HepG2 (cell line): ENCODE results near the gene CPED1. TPM values are rescaled to one million over a fixed set of nuclear protein-coding genes. Genes with fewer than 3 reads are reported as not detected.

Experiments
- ATAC-seq: fragments of 200-7000 bp; cut with Tn5 transposase; 3 replicates; pipeline ENCODE4 v1.9.1; 2020; ENCODE audit warnings: mild to moderate bottlenecking, moderate library complexity
- BruUV-seq: library from RNA; stranded (reverse); fragments of 400-500 nt; replicated peaks from 2 replicates; lab custom pipeline; 2021; lab: Mats Ljungman, UMichigan
- CTCF ChIA-PET: fragments of 300-600 bp; formaldehyde crosslinking; extraction: SDS; loops from one replicate; lab custom pipeline; 2021; ENCODE audit warnings: low total read pairs, inconsistent platforms, low intra/inter-chr PET ratio; lab: Yijun Ruan, JAX
- POLR2A ChIA-PET: fragments of 350-600 bp; sonication (Branson Sonifier 250); formaldehyde crosslinking; loops from one replicate; lab custom pipeline; 2020; ENCODE audit warnings: antibody characterized with exemption, inconsistent platforms; lab: Yijun Ruan, JAX
- DNase-seq: peaks from one replicate; pipeline ENCODE4 v3.0.0-alpha.2; 2015; ENCODE audit warnings: low spot score
- FAIRE-seq: peaks from 3 replicates; lab custom pipeline; 2011; peaks lifted over from hg19 to GRCh38; lab: Jason Lieb, UNC
- H2AFZ ChIP-seq: one replicate; pipeline ENCODE4 v1.6.1; 2011; ENCODE audit warnings: low read length, inconsistent platforms
- H3K27ac ChIP-seq: fragments of 300-600 bp; 3 replicates; pipeline ENCODE4 v1.8.0; 2011; ENCODE audit warnings: mixed run types, mild to moderate bottlenecking, mixed read lengths, low read length, inconsistent platforms; ENCODE audit not compliant: insufficient read depth; ENCODE audit errors: extremely low read length
- H3K27me3 ChIP-seq, 2 experiments: fragments of 200-600 bp in 1 of 2; 2 replicates in 1 of 2; 3 replicates in 1 of 2; pipeline versions ENCODE4 v1.6.0 to v1.8.0; 2011; ENCODE audit warnings: low read length in 2 of 2, mild to moderate bottlenecking in 2 of 2, moderate library complexity in 2 of 2, inconsistent platforms in 1 of 2; ENCODE audit not compliant: insufficient read depth in 2 of 2, control insufficient read depth in 1 of 2
- H3K36me3 ChIP-seq, 2 experiments: fragments of 200-600 bp in 1 of 2; replicated peaks in 1 of 2; 2 replicates in 1 of 2; 3 replicates in 1 of 2; pipeline versions ENCODE4 v1.5.1 to v1.8.0; 2011; ENCODE audit warnings: low read length in 2 of 2, inconsistent platforms in 1 of 2; ENCODE audit not compliant: insufficient read depth in 2 of 2, control insufficient read depth in 1 of 2
- H3K4me1 ChIP-seq: 2 replicates; pipeline ENCODE4 v1.5.1; 2012; ENCODE audit warnings: low read length, inconsistent platforms; ENCODE audit not compliant: insufficient read depth
- H3K4me2 ChIP-seq: 2 replicates; pipeline ENCODE4 v1.6.0; 2011; ENCODE audit warnings: low read depth, low read length, inconsistent platforms
- H3K4me3 ChIP-seq, 3 experiments: fragments of 200-600 bp in 1 of 3; sonication (generic), shearing (Covaris generic) in 1 of 3; replicated peaks in 1 of 3; 2 replicates each; pipeline ENCODE4 v1.5.1; 2011 to 2016; ENCODE audit warnings: low read length in 3 of 3, inconsistent platforms in 2 of 3, low read depth in 2 of 3, mild to moderate bottlenecking in 2 of 3, control low read depth in 1 of 3, mixed read lengths in 1 of 3; ENCODE audit not compliant: insufficient read depth in 1 of 3
- H3K79me2 ChIP-seq: one replicate; pipeline ENCODE4 v1.6.1; 2011; ENCODE audit warnings: low read length, inconsistent platforms; ENCODE audit not compliant: insufficient read depth
- H3K9ac ChIP-seq: 2 replicates; pipeline ENCODE4 v1.6.0; 2011; ENCODE audit warnings: mild to moderate bottlenecking, low read depth, low read length, inconsistent platforms; ENCODE audit not compliant: insufficient read depth
- H3K9me3 ChIP-seq: 2 replicates; pipeline ENCODE4 v1.5.1; 2012; ENCODE audit warnings: mild to moderate bottlenecking, low read length
- H4K20me1 ChIP-seq: 2 replicates; pipeline ENCODE4 v1.6.0; 2011; ENCODE audit warnings: inconsistent platforms, mild to moderate bottlenecking, low read length, moderate library complexity; ENCODE audit not compliant: insufficient read depth
- CHCHD3 ChIP-seq: sonication (generic); formaldehyde crosslinking; IDR thresholded peaks from 2 replicates; pipeline ENCODE4 v1.8.0; 2022; ENCODE audit warnings: mild to moderate bottlenecking, missing genetic modification reagents, moderate library complexity
- EP300 ChIP-seq, 3 experiments: sonication (generic) in 1 of 3; formaldehyde crosslinking in 1 of 3; IDR thresholded peaks; 2 replicates each; pipeline versions ENCODE4 v1.5.1 to v1.6.1; 2011 to 2020; ENCODE audit warnings: low read depth in 2 of 3, low read length in 2 of 3, borderline replicate concordance in 1 of 3, improper control_type of control experiment in 1 of 3, mild to moderate bottlenecking in 1 of 3, missing genetic modification reagents in 1 of 3, moderate library complexity in 1 of 3
- GTF2F1 ChIP-seq: fragments of 150-350 bp; IDR thresholded peaks from 2 replicates; pipeline ENCODE4 v1.6.1; 2014; ENCODE audit warnings: low read length
- NFKB2 ChIP-seq: sonication (generic); formaldehyde crosslinking; IDR thresholded peaks from 2 replicates; pipeline ENCODE4 v1.4.0; 2020; ENCODE audit warnings: missing genetic modification reagents, borderline replicate concordance
- THYN1 ChIP-seq: sonication (generic); formaldehyde crosslinking; IDR thresholded peaks from 2 replicates; pipeline ENCODE4 v1.8.1; 2023; ENCODE audit warnings: low read depth, mild to moderate bottlenecking, moderate library complexity, missing genetic modification reagents, borderline replicate concordance
- ZFP36L1 ChIP-seq: sonication (generic); formaldehyde crosslinking; IDR thresholded peaks from 2 replicates; pipeline ENCODE4 v1.8.0; 2022; ENCODE audit warnings: mild to moderate bottlenecking, missing genetic modification reagents, moderate library complexity
- ZNF75D ChIP-seq: sonication (generic); formaldehyde crosslinking; IDR thresholded peaks from 2 replicates; pipeline ENCODE4 v1.8.1; 2023; ENCODE audit warnings: missing genetic modification reagents, mild to moderate bottlenecking, borderline replicate concordance
- in situ Hi-C: cut with HindIII; loops from 2 replicates; pipeline ENCODE4 v1.10.0; 2017; ENCODE audit warnings: low pct_unique_long_range_greater_than_20kb; ENCODE audit not compliant: extremely low pct_ligation_motif_present
- intact Hi-C: fragments of 100-400 bp; cut with micrococcal nuclease; formaldehyde crosslinking; loops from one replicate; pipeline ENCODE4 v1.10.0; 2022; ENCODE audit not compliant: unreplicated experiment
- polyA plus RNA-seq, 8 experiments: library from polyadenylated mRNA; depleted of rRNA in 3 of 8; stranded (reverse) in 7 of 8; unstranded in 1 of 8; fragments of >200 nt; fragmentation: Illumina TruSeq in 4 of 8; extraction: Trizol in 4 of 8; gene quantifications; 2 replicates each; pipeline versions ENCODE4 v1.2.1 to v1.2.3, GENCODE V29; 2011 to 2016; ENCODE audit warnings: low read depth in 4 of 8, missing spikeins in 1 of 8, mixed read lengths in 1 of 8; ENCODE audit not compliant: insufficient read depth in 1 of 8
- total RNA-seq, 5 experiments: library from RNA; depleted of rRNA; stranded (reverse); fragments of >200 nt; fragmentation: Illumina TruSeq; extraction: Trizol; gene quantifications; 2 replicates each; pipeline ENCODE4 v1.2.3, GENCODE V29; 2016; ENCODE audit warnings: low read depth in 1 of 5
- TF ChIP-seq, protein P1 (sequence below): IDR thresholded peaks from 2 replicates; pipeline ENCODE4 v1.4.0; 2020; ENCODE audit warnings: mild to moderate bottlenecking, missing genetic modification reagents
- TF ChIP-seq, protein P2 (sequence below): sonication (generic); formaldehyde crosslinking; conservative IDR thresholded peaks from 2 replicates; pipeline ENCODE4 v1.5.0; 2020; ENCODE audit warnings: missing genetic modification reagents
- TF ChIP-seq, protein P3 (sequence below): sonication (generic); formaldehyde crosslinking; IDR thresholded peaks from 2 replicates; pipeline ENCODE4 v1.4.0; 2020; ENCODE audit warnings: missing genetic modification reagents, low read depth, mild to moderate bottlenecking, borderline replicate concordance
- TF ChIP-seq, protein P4 (sequence below): sonication (generic); formaldehyde crosslinking; IDR thresholded peaks from 2 replicates; pipeline ENCODE4 v1.9.0; 2021; ENCODE audit warnings: missing genetic modification reagents, borderline replicate concordance
- TF ChIP-seq, protein P5 (sequence below): sonication (generic); formaldehyde crosslinking; IDR thresholded peaks from 2 replicates; pipeline ENCODE4 v1.4.0; 2020; ENCODE audit warnings: mild to moderate bottlenecking, missing genetic modification reagents, borderline replicate concordance

The CPED1 gene
- total and polyA plus RNA-seq, 2 of the 13 experiments (the other 11 are each of a cell fraction or from before 2014, with no cell fraction given), result 11.5 to 27.0 TPM

DNA sequence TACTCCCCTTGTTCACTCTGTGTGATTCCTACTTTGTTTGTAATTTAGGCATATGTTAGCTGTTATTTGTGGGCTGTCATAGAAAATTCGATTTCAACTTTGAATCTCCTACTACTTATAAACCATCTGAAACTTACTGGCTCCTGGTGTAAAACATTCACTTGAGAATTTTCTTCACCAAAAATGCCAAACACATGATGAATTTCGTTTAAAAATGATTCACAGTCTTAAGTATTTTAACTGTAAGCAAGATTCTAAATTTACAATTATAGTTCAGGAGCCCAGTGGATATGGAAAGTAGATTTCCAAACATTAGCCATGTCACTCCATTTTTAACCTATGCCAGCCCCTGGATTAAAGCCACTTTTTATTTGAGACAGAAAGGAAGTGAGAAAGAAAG is 3.1 kb downstream of the CPED1 start (continued):
- TF ChIP-seq, protein P1, sequence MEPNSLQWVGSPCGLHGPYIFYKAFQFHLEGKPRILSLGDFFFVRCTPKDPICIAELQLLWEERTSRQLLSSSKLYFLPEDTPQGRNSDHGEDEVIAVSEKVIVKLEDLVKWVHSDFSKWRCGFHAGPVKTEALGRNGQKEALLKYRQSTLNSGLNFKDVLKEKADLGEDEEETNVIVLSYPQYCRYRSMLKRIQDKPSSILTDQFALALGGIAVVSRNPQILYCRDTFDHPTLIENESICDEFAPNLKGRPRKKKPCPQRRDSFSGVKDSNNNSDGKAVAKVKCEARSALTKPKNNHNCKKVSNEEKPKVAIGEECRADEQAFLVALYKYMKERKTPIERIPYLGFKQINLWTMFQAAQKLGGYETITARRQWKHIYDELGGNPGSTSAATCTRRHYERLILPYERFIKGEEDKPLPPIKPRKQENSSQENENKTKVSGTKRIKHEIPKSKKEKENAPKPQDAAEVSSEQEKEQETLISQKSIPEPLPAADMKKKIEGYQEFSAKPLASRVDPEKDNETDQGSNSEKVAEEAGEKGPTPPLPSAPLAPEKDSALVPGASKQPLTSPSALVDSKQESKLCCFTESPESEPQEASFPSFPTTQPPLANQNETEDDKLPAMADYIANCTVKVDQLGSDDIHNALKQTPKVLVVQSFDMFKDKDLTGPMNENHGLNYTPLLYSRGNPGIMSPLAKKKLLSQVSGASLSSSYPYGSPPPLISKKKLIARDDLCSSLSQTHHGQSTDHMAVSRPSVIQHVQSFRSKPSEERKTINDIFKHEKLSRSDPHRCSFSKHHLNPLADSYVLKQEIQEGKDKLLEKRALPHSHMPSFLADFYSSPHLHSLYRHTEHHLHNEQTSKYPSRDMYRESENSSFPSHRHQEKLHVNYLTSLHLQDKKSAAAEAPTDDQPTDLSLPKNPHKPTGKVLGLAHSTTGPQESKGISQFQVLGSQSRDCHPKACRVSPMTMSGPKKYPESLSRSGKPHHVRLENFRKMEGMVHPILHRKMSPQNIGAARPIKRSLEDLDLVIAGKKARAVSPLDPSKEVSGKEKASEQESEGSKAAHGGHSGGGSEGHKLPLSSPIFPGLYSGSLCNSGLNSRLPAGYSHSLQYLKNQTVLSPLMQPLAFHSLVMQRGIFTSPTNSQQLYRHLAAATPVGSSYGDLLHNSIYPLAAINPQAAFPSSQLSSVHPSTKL (CRISPR knock-in tag), result no peak
- TF ChIP-seq THYN1 (CRISPR knock-in tag) (no peak), ZFP36L1 (no peak)
- TF ChIP-seq, protein P2, sequence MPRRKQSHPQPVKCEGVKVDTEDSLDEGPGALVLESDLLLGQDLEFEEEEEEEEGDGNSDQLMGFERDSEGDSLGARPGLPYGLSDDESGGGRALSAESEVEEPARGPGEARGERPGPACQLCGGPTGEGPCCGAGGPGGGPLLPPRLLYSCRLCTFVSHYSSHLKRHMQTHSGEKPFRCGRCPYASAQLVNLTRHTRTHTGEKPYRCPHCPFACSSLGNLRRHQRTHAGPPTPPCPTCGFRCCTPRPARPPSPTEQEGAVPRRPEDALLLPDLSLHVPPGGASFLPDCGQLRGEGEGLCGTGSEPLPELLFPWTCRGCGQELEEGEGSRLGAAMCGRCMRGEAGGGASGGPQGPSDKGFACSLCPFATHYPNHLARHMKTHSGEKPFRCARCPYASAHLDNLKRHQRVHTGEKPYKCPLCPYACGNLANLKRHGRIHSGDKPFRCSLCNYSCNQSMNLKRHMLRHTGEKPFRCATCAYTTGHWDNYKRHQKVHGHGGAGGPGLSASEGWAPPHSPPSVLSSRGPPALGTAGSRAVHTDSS, result no peak
- TF ChIP-seq, protein P3, sequence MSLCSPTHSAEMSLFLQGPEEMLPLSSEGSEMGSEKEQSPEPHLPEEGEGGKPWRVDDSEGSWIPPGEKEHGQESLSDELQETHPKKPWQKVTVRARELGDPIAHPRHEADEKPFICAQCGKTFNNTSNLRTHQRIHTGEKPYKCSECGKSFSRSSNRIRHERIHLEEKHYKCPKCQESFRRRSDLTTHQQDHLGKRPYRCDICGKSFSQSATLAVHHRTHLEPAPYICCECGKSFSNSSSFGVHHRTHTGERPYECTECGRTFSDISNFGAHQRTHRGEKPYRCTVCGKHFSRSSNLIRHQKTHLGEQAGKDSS, result no peak

DNA sequence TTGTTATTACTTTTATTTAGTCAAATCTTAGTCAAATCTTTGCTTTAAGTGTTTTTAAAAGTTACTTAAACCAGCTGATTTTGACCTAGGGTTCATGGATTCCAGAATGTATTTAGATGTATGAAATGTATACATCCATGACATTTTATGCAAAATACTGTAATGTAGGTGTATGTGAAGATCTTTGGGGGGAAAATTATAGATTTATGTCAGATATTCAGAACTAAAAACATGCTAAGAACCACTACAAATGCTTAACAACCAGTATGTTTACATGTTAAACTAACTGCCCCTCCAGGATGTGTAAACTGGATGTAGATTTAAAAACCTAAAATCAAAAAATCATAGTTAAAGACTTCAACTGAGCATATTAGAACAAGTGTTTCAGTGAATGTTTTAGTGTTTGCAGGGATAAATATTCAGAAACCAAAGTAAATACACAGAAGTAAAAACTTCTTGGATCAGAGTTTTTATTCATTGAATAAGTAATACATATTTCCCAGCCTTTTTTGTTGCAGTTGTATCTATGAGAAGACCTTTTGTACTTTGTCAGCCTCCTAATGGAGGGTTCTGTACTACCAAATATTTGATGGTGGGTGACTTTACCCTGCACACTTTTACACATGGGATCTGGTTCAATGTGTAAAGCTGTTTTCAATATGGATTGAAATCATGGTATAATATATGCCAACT is 3.9 kb downstream of the CPED1 start:
- FAIRE-seq (no peak), ATAC-seq (no peak), DNase-seq (no peak)
- H3K9ac ChIP-seq, result no peak overlapping the region
- H3K79me2 ChIP-seq, result no peaks in the 10 kb centered on the region
- POLR2A ChIA-PET, result no interaction called here
- no peak overlapping the region for H3K4me2 ChIP-seq
- H4K20me1 ChIP-seq, result no peaks in the 10 kb centered on the region
- BruUV-seq, result no TSS peak
- CTCF ChIA-PET, result no interaction called here
- H2AFZ ChIP-seq, result no peak overlapping the region
- H3K9me3 ChIP-seq, result no peaks in the 10 kb centered on the region
- intact Hi-C loops (no loop called here), in situ Hi-C loops (no loop called here)
- H3K27me3 ChIP-seq, result peaks cover 0 to 14% of the 10 kb centered on the region in 2 experiments; a peak in 3 of 5 replicates
- H3K36me3 ChIP-seq, result no peaks in the 10 kb centered on the region
- no peak overlapping the region for H3K4me3 ChIP-seq
- H3K4me1 ChIP-seq, result peaks cover 21% of the 10 kb centered on the region
- H3K27ac ChIP-seq, result no peak overlapping the region
- TF ChIP-seq, protein P4, sequence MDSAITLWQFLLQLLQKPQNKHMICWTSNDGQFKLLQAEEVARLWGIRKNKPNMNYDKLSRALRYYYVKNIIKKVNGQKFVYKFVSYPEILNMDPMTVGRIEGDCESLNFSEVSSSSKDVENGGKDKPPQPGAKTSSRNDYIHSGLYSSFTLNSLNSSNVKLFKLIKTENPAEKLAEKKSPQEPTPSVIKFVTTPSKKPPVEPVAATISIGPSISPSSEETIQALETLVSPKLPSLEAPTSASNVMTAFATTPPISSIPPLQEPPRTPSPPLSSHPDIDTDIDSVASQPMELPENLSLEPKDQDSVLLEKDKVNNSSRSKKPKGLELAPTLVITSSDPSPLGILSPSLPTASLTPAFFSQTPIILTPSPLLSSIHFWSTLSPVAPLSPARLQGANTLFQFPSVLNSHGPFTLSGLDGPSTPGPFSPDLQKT (CRISPR knock-in tag), result no peak
- no peak for TF ChIP-seq ZNF75D
- no peak for TF ChIP-seq CHCHD3 (CRISPR knock-in tag)
- TF ChIP-seq GTF2F1, result no peak
- TF ChIP-seq, protein P5, sequence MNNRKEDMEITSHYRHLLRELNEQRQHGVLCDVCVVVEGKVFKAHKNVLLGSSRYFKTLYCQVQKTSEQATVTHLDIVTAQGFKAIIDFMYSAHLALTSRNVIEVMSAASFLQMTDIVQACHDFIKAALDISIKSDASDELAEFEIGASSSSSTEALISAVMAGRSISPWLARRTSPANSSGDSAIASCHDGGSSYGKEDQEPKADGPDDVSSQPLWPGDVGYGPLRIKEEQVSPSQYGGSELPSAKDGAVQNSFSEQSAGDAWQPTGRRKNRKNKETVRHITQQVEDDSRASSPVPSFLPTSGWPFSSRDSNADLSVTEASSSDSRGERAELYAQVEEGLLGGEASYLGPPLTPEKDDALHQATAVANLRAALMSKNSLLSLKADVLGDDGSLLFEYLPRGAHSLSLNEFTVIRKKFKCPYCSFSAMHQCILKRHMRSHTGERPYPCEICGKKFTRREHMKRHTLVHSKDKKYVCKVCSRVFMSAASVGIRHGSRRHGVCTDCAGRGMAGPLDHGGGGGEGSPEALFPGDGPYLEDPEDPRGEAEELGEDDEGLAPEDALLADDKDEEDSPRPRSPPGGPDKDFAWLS (CRISPR knock-in tag), result no peak
- TF ChIP-seq EP300 (IDR thresholded peaks at IDR 0.05; ENCODE audit: low read depth in 2 of 2, low read length in 2 of 2), result no peak
- TF ChIP-seq EP300 (CRISPR knock-in tag; IDR thresholded peaks at IDR 0.05; ENCODE audit: borderline replicate concordance), result no peak
- TF ChIP-seq NFKB2 (CRISPR knock-in tag), result no peak
